Measurements from ENCODE around the gene GDPD3. TPM values are rescaled to one million over a fixed set of nuclear protein-coding genes. Genes with fewer than 3 reads are reported as not detected.
A peak's percentile ranks its signal among the peaks of the same experiment; 100 is the strongest.

The GDPD3 gene
- total RNA-seq, 1 donor from 2014 or later: 2.2 TPM

DNA sequence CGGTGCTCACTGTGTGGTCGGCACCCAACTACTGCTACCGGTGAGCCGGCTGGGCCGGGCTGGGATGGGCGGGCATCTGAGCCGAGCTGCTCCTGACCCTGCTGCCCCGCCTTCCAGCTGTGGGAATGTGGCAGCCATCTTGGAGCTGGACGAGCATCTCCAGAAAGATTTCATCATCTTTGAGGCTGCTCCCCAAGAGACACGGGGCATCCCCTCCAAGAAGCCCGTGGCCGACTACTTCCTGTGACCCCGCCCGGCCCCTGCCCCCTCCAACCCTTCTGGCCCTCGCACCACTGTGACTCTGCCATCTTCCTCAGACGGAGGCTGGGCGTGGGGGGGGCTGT is 28.5 kb downstream of the GDPD3 start:
- Mint-ChIP-seq H3K27me3 (ENCODE audit: low read depth) (no peaks in the 10 kb centered on the region), H3K36me3 (ENCODE audit: low read depth) (peaks cover 19% of the 10 kb centered on the region), H3K4me1 (ENCODE audit: low read depth) (peaks cover 7% of the 10 kb centered on the region), H3K27ac (ENCODE audit: unreplicated experiment) (no peak overlapping the region), H3K4me3 (ENCODE audit: unreplicated experiment) (no peak overlapping the region), H3K9me3 (ENCODE audit: low read depth) (no peaks in the 10 kb centered on the region)
- TF ChIP-seq, protein P1, sequence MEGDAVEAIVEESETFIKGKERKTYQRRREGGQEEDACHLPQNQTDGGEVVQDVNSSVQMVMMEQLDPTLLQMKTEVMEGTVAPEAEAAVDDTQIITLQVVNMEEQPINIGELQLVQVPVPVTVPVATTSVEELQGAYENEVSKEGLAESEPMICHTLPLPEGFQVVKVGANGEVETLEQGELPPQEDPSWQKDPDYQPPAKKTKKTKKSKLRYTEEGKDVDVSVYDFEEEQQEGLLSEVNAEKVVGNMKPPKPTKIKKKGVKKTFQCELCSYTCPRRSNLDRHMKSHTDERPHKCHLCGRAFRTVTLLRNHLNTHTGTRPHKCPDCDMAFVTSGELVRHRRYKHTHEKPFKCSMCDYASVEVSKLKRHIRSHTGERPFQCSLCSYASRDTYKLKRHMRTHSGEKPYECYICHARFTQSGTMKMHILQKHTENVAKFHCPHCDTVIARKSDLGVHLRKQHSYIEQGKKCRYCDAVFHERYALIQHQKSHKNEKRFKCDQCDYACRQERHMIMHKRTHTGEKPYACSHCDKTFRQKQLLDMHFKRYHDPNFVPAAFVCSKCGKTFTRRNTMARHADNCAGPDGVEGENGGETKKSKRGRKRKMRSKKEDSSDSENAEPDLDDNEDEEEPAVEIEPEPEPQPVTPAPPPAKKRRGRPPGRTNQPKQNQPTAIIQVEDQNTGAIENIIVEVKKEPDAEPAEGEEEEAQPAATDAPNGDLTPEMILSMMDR (IDR thresholded peaks at IDR 0.05): no peak
- DNase-seq (ENCODE audit: low spot score): no peak

- DNase-seq (ENCODE audit: low spot score): no peak
- Mint-ChIP-seq H3K27ac (ENCODE audit: unreplicated experiment) (no peak overlapping the region), H3K4me3 (ENCODE audit: unreplicated experiment) (no peak overlapping the region), H3K9me3 (ENCODE audit: low read depth) (no peaks in the 10 kb centered on the region), H3K36me3 (ENCODE audit: low read depth) (peaks cover 19% of the 10 kb centered on the region), H3K4me1 (ENCODE audit: low read depth) (peaks cover 5% of the 10 kb centered on the region), H3K27me3 (ENCODE audit: low read depth) (no peaks in the 10 kb centered on the region)
- TF ChIP-seq, protein P1 (IDR thresholded peaks at IDR 0.05): no peak
Observed at GRCh38 chr16:30084096-30084815, 29.1 kb downstream of the GDPD3 start.

- Mint-ChIP-seq H3K4me3 (ENCODE audit: unreplicated experiment) (no peak overlapping the region), H3K4me1 (ENCODE audit: low read depth) (peaks cover 4% of the 10 kb centered on the region), H3K9me3 (ENCODE audit: low read depth) (no peaks in the 10 kb centered on the region), H3K36me3 (ENCODE audit: low read depth) (peaks cover 21% of the 10 kb centered on the region), H3K27ac (ENCODE audit: unreplicated experiment) (no peak overlapping the region), H3K27me3 (ENCODE audit: low read depth) (no peaks in the 10 kb centered on the region)
- TF ChIP-seq, protein P1 (IDR thresholded peaks at IDR 0.05): no peak
- no peak for DNase-seq (ENCODE audit: low spot score)
Observed at GRCh38 chr16:30083216-30084055, 29.9 kb downstream of the GDPD3 start.

DNA sequence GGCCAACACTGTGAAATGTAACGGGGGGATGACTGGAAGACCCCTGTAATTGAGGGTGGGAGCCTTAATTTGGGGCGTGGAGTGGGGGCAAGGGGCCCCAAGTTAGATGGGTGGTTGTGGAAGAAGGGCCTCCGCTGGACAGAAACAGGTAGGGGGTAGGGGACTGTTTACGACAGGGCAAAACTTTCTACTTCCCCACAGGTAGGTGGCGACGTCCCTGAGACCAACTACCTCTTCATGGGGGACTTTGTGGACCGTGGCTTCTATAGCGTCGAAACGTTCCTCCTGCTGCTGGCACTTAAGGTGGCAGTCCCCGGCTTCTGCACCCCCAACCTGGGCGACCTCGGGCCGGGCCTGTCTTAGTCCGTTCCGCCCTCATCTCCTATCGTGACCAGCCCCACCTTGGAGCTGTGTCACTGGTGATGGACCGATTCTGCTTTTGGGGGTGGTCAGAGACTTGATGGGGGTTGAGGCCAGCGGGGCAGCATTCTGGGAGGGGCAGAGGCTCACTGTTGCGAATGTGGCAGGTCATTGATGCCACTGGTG is 30.7 kb downstream of the GDPD3 start:
- DNase-seq (ENCODE audit: low spot score): no peak
- TF ChIP-seq, protein P1 (IDR thresholded peaks at IDR 0.05): peak; percentile 52
- Mint-ChIP-seq H3K27ac (ENCODE audit: unreplicated experiment) (peak overlapping the region; percentile 70), H3K36me3 (ENCODE audit: low read depth) (peaks cover 22% of the 10 kb centered on the region), H3K27me3 (ENCODE audit: low read depth) (no peaks in the 10 kb centered on the region), H3K4me3 (ENCODE audit: unreplicated experiment) (no peak overlapping the region), H3K4me1 (ENCODE audit: low read depth) (peaks cover 7% of the 10 kb centered on the region), H3K9me3 (ENCODE audit: low read depth) (no peaks in the 10 kb centered on the region)

DNA sequence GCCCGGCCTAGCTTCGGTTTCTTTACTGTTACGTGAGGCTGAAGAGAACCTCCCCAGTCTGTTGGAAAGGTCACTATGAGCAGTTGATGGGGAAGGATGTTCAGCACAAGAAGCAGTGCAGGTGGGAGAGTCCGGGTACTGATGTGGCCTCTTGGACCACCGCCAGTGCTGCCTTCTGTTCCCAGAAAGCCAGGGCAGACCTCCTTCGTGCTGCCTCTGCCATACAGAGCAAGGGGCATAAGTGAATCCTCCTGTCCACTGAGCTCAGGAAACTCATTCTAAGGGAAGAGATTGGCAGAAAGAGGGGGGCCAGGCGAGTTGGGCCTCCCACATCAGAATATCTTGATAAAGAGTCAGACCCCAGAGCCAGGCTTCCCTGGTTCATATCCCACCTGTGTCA is 33.9 kb downstream of the GDPD3 start:
- H3K27me3 Mint-ChIP-seq (ENCODE audit: low read depth): no peaks in the 10 kb centered on the region
- H3K27ac Mint-ChIP-seq (ENCODE audit: unreplicated experiment): no peak overlapping the region
- peaks cover 22% of the 10 kb centered on the region for H3K36me3 Mint-ChIP-seq (ENCODE audit: low read depth)
- peaks cover 33% of the 10 kb centered on the region for H3K4me1 Mint-ChIP-seq (ENCODE audit: low read depth)
- no peak overlapping the region for H3K4me3 Mint-ChIP-seq (ENCODE audit: unreplicated experiment)
- no peaks in the 10 kb centered on the region for H3K9me3 Mint-ChIP-seq (ENCODE audit: low read depth)
- TF ChIP-seq, protein P1 (IDR thresholded peaks at IDR 0.05): no peak
- DNase-seq (ENCODE audit: low spot score): no peak
